A549 (cell line): ENCODE results near the gene CCDC43. TPM values are rescaled to one million over a fixed set of nuclear protein-coding genes. Genes with fewer than 3 reads are reported as not detected.

Experiments
- ATAC-seq, 2 experiments: fragments of 200-7000 bp in 1 of 2; fragments of >200 bp in 1 of 2; cut with Nextera tagmentation in 1 of 2; cut with Tn5 transposase in 1 of 2; 3 replicates each; pipeline versions ENCODE4 v1.8.0 to v1.9.1; 2018 to 2020; ENCODE audit warnings: mild to moderate bottlenecking in 1 of 2, moderate library complexity in 1 of 2
- CTCF ChIA-PET: fragments of 300-600 bp; sonication (Branson Sonifier 250); formaldehyde crosslinking; extraction: SDS; loops from one replicate; lab custom pipeline; 2021; ENCODE audit warnings: antibody characterized with exemption, inconsistent platforms; lab: Yijun Ruan, JAX
- POLR2A ChIA-PET: fragments of 350-600 bp; formaldehyde crosslinking; extraction: SDS; loops from one replicate; lab custom pipeline; 2021; ENCODE audit warnings: antibody characterized with exemption, inconsistent platforms; lab: Yijun Ruan, JAX
- DNase-seq, 2 experiments: peaks; one replicate each; pipeline versions ENCODE4 v3.0.0 to v3.0.0-alpha.2; 2011 to 2016; ENCODE audit warnings: low read depth in 1 of 2, low spot score in 1 of 2
- FAIRE-seq: peaks from 2 replicates; lab custom pipeline; 2011; peaks lifted over from hg19 to GRCh38; lab: Jason Lieb, UNC
- H3K27ac ChIP-seq, 2 experiments: fragments of >200 bp; sonication (Bioruptor Twin); formaldehyde crosslinking; 3 replicates each; pipeline ENCODE4 v1.5.1; 2016 to 2017
- H3K4me1 ChIP-seq: fragments of >200 bp; sonication (Bioruptor Twin); formaldehyde crosslinking; 3 replicates; pipeline ENCODE4 v1.6.1; 2016
- H3K4me2 ChIP-seq: fragments of >200 bp; sonication (Bioruptor Twin); formaldehyde crosslinking; 3 replicates; pipeline ENCODE4 v1.6.1; 2016
- H3K4me3 ChIP-seq: fragments of >200 bp; sonication (Bioruptor Twin); formaldehyde crosslinking; 3 replicates; pipeline ENCODE4 v1.5.1; 2016
- H3K9me3 ChIP-seq: fragments of >200 bp; sonication (Bioruptor Twin); formaldehyde crosslinking; 3 replicates; pipeline ENCODE4 v1.6.1; 2016
- CBX8 ChIP-seq: fragments of 200-600 bp; sonication (generic); IDR thresholded peaks from 2 replicates; pipeline ENCODE4 v1.6.1; 2016
- CHD4 ChIP-seq: fragments of 200-600 bp; sonication (generic); IDR thresholded peaks from 2 replicates; pipeline ENCODE4 v1.6.1; 2016; ENCODE audit warnings: antibody characterized with exemption, mild to moderate bottlenecking, borderline replicate concordance
- EHMT2 ChIP-seq: fragments of 200-600 bp; sonication (generic); IDR thresholded peaks from 2 replicates; pipeline ENCODE4 v1.6.1; 2016; ENCODE audit warnings: antibody characterized with exemption, low read depth, mild to moderate bottlenecking, moderate library complexity
- FOXS1 ChIP-seq: fragments of 250-450 bp; sonication (Bioruptor Pico); IDR thresholded peaks from 2 replicates; pipeline ENCODE4 v1.5.0; 2020; ENCODE audit warnings: mild to moderate bottlenecking, moderate library complexity
- GATA3 ChIP-seq: IDR thresholded peaks from 2 replicates; pipeline ENCODE4 v1.6.1; 2012; ENCODE audit warnings: borderline replicate concordance
- HOXA7 ChIP-seq: fragments of 250-450 bp; sonication (Bioruptor Pico); IDR thresholded peaks from 2 replicates; pipeline ENCODE4 v1.5.0; 2020; ENCODE audit warnings: mild to moderate bottlenecking, moderate library complexity
- JUNB ChIP-seq: fragments of >200 bp; sonication (Bioruptor Twin); formaldehyde crosslinking; IDR thresholded peaks from 2 replicates; pipeline ENCODE4 v1.6.1; 2016
- KDM1A ChIP-seq: fragments of 200-600 bp; sonication (generic); IDR thresholded peaks from 2 replicates; pipeline ENCODE4 v1.6.1; 2016; ENCODE audit warnings: low read depth, mild to moderate bottlenecking
- KDM5A ChIP-seq: fragments of 200-600 bp; sonication (generic); IDR thresholded peaks from 2 replicates; pipeline ENCODE4 v1.6.1; 2016; ENCODE audit warnings: antibody characterized with exemption, mild to moderate bottlenecking
- MAFK ChIP-seq: fragments of 450-650 bp; IDR thresholded peaks from 2 replicates; pipeline ENCODE4 v1.6.1; 2014; ENCODE audit not compliant: partially characterized antibody
- MYC ChIP-seq: IDR thresholded peaks from 2 replicates; pipeline ENCODE4 v1.6.1; 2012; ENCODE audit warnings: mild to moderate bottlenecking, inconsistent platforms, low read length, improper control_type of control experiment, borderline replicate concordance
- NPAS2 ChIP-seq: fragments of 250-450 bp; sonication (Bioruptor Pico); IDR thresholded peaks from 2 replicates; pipeline ENCODE4 v1.8.0; 2022; ENCODE audit warnings: mild to moderate bottlenecking, moderate library complexity, borderline replicate concordance
- POLR2AphosphoS2 ChIP-seq: conservative IDR thresholded peaks from 2 replicates; pipeline ENCODE4 v1.6.1; 2012; ENCODE audit warnings: low read length, improper control_type of control experiment, inconsistent platforms
- RFX5 ChIP-seq: fragments of 450-650 bp; IDR thresholded peaks from 2 replicates; pipeline ENCODE4 v1.7.1; 2014; ENCODE audit warnings: antibody characterized with exemption, mild to moderate bottlenecking, moderate library complexity
- SMC3 ChIP-seq: fragments of >200 bp; sonication (Bioruptor Twin); formaldehyde crosslinking; IDR thresholded peaks from 3 replicates; pipeline ENCODE4 v1.6.1; 2018; ENCODE audit warnings: inconsistent platforms
- TFCP2L1 ChIP-seq: fragments of 250-450 bp; sonication (Bioruptor Pico); IDR thresholded peaks from 2 replicates; pipeline ENCODE4 v1.5.0; 2021; ENCODE audit warnings: mild to moderate bottlenecking
- ZC3H11A ChIP-seq: fragments of 450-650 bp; IDR thresholded peaks from 2 replicates; pipeline ENCODE4 v1.6.1; 2014; ENCODE audit warnings: antibody characterized with exemption, mild to moderate bottlenecking
- ZNF302 ChIP-seq: fragments of 250-450 bp; sonication (Bioruptor Pico); IDR thresholded peaks from 2 replicates; pipeline ENCODE4 v1.9.0; 2021; ENCODE audit warnings: inconsistent platforms, mild to moderate bottlenecking, moderate library complexity
- ZSCAN20 ChIP-seq: fragments of 250-450 bp; sonication (Bioruptor Pico); IDR thresholded peaks from 2 replicates; pipeline ENCODE4 v1.8.0; 2022; ENCODE audit warnings: mild to moderate bottlenecking, moderate library complexity
- WGBS: methylation state at CpG from one replicate; pipeline ENCODE4 v1.1.6; 2017; ENCODE audit errors: missing lambda C conversion rate; 5-methylcytosine and 5-hydroxymethylcytosine counted together
- polyA plus RNA-seq, 4 experiments: library from polyadenylated mRNA; depleted of rRNA in 3 of 4; stranded (reverse); fragments of >200 nt; fragmentation: RNase III in 1 of 4; extraction: RNeasy Plus Mini Kit Qiagen cat#74134 plus additional on column Dnase treatment in 1 of 4; gene quantifications; 2 replicates in 3 of 4; 3 replicates in 1 of 4; pipeline ENCODE4 v1.2.3, GENCODE V29; 2011 to 2017
- TF ChIP-seq, protein P1 (sequence below): fragments of >200 bp; sonication (Bioruptor Twin); formaldehyde crosslinking; IDR thresholded peaks from 2 replicates; pipeline ENCODE4 v1.6.1; 2016
- TF ChIP-seq, protein P2 (sequence below): fragments of 200-600 bp; sonication (generic); IDR thresholded peaks from 2 replicates; pipeline ENCODE4 v1.6.1; 2016; ENCODE audit warnings: antibody characterized with exemption, mild to moderate bottlenecking, moderate library complexity
- TF ChIP-seq, protein P3 (sequence below): IDR thresholded peaks from 2 replicates; pipeline ENCODE4 v1.6.1; 2012

The CCDC43 gene
- polyA plus RNA-seq, 2 of the 4 experiments (the other 2 are of a cell fraction), result 34.3 to 37.3 TPM

DNA sequence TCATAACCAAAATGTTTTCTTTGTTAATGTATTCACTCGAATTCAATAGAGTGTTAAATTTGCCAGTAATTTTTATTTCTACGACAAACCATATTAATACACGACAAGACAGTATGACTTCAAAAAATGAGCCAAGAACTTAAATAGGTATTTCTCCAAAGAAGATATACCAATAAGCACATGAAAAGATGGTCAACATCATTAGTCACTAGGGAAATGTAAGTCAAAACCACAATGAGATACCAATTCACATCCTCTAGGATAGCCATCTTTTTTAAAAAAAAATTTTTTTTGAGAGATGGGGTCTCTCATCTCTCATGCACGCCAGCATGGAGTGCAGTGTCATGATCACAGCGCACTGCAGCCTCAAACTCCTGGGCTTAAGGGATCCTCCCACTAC, 38.3 kb downstream of the CCDC43 start:
- TF ChIP-seq RFX5, result peak; percentile 90
- no peak for TF ChIP-seq ZSCAN20 (CRISPR knock-in tag)
- Histone ChIP-seq H3K4me1 (0 out of 3 replicates have a peak, but pooled peaks cover 4% of the 10 kb centered on the region), H3K4me3 (no peak overlapping the region), H3K27ac (no peak overlapping the region), H3K9me3 (no peaks in the 10 kb centered on the region), H3K4me2 (no peak overlapping the region)
- POLR2A ChIA-PET, result no interaction called here
- no peak for DNase-seq
- FAIRE-seq, result no peak
- CTCF ChIA-PET, result interaction anchor here (1.3 kb wide), 1 partner anchor 14 kb away, joined by 4 read pairs; no protein-coding TSS in a partner anchor
- WGBS, result 73% methylated on average over 5 of the region's 5 CpGs
- ATAC-seq, result no peak

DNA sequence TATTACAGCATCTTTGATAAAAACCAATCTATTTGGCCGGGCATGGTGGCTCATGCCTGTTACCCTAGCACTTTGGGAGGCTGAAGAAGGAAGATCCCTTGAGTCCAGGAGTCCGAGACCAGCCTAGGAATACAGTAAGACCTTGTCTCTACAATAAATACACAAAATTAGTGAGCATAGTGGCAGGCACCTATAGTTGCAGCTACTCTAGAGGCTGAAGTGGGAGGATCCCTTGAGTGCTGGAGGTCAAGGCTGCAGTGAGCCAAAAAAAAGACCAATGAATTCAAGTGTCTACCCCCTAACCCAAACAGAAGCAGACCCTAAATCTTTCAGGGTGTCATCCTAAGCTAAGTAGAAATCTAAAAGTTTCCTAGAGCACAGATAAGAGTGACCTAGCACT, 40.6 kb downstream of the CCDC43 start:
- peak; percentile 51 to 54; a peak in 2 of 6 replicates for ATAC-seq
- no peak for DNase-seq
- CTCF ChIA-PET, result interaction anchor here (0.8 to 2.5 kb wide), 3 partner anchors 12 to 125 kb away, joined by 3 to 15 read pairs (median 7); no protein-coding TSS in a partner anchor
- POLR2A ChIA-PET, result interaction anchor here (0.7 kb wide), 1 partner anchor 1624 kb away, joined by 3 read pairs; no protein-coding TSS in a partner anchor
- Histone ChIP-seq H3K4me1 (no peaks in the 10 kb centered on the region), H3K27ac (no peak overlapping the region), H3K4me3 (no peak overlapping the region), H3K9me3 (no peaks in the 10 kb centered on the region), H3K4me2 (no peak overlapping the region)
- no peak for FAIRE-seq
- no peak for TF ChIP-seq SMC3
- no peak for TF ChIP-seq POLR2AphosphoS2
- TF ChIP-seq, protein P1, sequence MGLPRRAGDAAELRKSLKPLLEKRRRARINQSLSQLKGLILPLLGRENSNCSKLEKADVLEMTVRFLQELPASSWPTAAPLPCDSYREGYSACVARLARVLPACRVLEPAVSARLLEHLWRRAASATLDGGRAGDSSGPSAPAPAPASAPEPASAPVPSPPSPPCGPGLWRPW, result no peak
- no peak for TF ChIP-seq NPAS2 (CRISPR knock-in tag)
- no peak for TF ChIP-seq EHMT2
- no peak for TF ChIP-seq MYC
- no peak for TF ChIP-seq HOXA7 (CRISPR knock-in tag)
- TF ChIP-seq, protein P2, sequence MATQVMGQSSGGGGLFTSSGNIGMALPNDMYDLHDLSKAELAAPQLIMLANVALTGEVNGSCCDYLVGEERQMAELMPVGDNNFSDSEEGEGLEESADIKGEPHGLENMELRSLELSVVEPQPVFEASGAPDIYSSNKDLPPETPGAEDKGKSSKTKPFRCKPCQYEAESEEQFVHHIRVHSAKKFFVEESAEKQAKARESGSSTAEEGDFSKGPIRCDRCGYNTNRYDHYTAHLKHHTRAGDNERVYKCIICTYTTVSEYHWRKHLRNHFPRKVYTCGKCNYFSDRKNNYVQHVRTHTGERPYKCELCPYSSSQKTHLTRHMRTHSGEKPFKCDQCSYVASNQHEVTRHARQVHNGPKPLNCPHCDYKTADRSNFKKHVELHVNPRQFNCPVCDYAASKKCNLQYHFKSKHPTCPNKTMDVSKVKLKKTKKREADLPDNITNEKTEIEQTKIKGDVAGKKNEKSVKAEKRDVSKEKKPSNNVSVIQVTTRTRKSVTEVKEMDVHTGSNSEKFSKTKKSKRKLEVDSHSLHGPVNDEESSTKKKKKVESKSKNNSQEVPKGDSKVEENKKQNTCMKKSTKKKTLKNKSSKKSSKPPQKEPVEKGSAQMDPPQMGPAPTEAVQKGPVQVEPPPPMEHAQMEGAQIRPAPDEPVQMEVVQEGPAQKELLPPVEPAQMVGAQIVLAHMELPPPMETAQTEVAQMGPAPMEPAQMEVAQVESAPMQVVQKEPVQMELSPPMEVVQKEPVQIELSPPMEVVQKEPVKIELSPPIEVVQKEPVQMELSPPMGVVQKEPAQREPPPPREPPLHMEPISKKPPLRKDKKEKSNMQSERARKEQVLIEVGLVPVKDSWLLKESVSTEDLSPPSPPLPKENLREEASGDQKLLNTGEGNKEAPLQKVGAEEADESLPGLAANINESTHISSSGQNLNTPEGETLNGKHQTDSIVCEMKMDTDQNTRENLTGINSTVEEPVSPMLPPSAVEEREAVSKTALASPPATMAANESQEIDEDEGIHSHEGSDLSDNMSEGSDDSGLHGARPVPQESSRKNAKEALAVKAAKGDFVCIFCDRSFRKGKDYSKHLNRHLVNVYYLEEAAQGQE, result no peak
- TF ChIP-seq ZC3H11A, result no peak
- TF ChIP-seq JUNB, result no peak
- TF ChIP-seq GATA3, result no peak
- TF ChIP-seq, protein P3, sequence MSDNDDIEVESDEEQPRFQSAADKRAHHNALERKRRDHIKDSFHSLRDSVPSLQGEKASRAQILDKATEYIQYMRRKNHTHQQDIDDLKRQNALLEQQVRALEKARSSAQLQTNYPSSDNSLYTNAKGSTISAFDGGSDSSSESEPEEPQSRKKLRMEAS, result no peak
- TF ChIP-seq KDM5A, result no peak
- TF ChIP-seq RFX5, result no peak
- no peak for TF ChIP-seq FOXS1 (CRISPR knock-in tag)
- 37% methylated on average over 2 of the region's 2 CpGs for WGBS

DNA sequence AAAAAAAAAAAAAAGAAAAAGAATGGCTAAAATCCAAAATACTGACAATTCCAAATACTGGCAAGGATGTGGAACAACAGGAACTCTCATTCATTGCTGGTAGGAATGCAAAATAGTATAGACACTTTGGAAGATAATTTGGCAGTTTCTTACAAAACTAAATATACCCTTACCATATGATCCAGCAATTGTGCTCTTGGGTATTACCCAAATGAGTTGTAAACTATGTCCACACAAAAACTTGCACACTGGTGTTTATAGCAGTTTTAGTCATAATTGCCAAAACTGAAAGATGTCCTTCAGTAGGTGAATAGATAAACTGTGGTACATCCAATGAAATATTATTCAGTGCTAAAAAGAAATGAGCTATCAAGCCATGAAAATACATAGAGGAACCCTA, 41.8 kb downstream of the CCDC43 start:
- FAIRE-seq, result no peak
- ATAC-seq, result no peak
- H3K4me2 ChIP-seq, result no peak overlapping the region
- no peak overlapping the region for H3K27ac ChIP-seq
- no peak overlapping the region for H3K4me3 ChIP-seq
- no peaks in the 10 kb centered on the region for H3K4me1 ChIP-seq
- ChIA-PET CTCF (interaction anchor here (0.6 to 5.4 kb wide), 8 partner anchors 8 to 346 kb away, joined by 3 to 26 read pairs (median 4); partner anchors contain the start of gene MEIOC), POLR2A (interaction anchor here (0.7 kb wide), 1 partner anchor 499 kb away, joined by 5 read pairs; no protein-coding TSS in a partner anchor)
- DNase-seq, result no peak
- TF ChIP-seq CBX8, result no peak
- TF ChIP-seq TFCP2L1 (CRISPR knock-in tag), result no peak
- no peak for TF ChIP-seq ZNF302 (CRISPR knock-in tag)
- TF ChIP-seq ZSCAN20 (CRISPR knock-in tag), result no peak
- TF ChIP-seq MAFK, result no peak
- TF ChIP-seq JUNB, result no peak
- TF ChIP-seq KDM1A, result no peak
- no peak for TF ChIP-seq MYC
- TF ChIP-seq SMC3, result no peak
- TF ChIP-seq CHD4, result no peak
- no peak for TF ChIP-seq EHMT2
- H3K9me3 ChIP-seq, result no peaks in the 10 kb centered on the region
